Activated CD4-positive, alpha-beta T cell treated with anti-CD3 and anti-CD28 coated beads, Interleukin-2, amount 50 U/mL, for 48 hours (primary cell): ENCODE data around the gene GJA4.
"Not testable (repeated sequence)": the region's sequence is repeated elsewhere in the genome, so short reads cannot be mapped to it uniquely, and the experiment has no call there.

Experiments used
- DNase-seq, 2 experiments: peaks; one replicate each; pipeline ENCODE4 v3.0.0-alpha.2; 2020

The GJA4 gene

GRCh38 chr1:34770891-34771504 is 21.8 kb upstream of the GJA4 start:
- DNase-seq, result no peak

- no peak for DNase-seq
Observed at GRCh38 chr1:34771573-34772371, 21.0 kb upstream of the GJA4 start.

GRCh38 chr1:34773114-34773513 is 19.7 kb upstream of the GJA4 start:
- DNase-seq, result not testable (repeated sequence)

- DNase-seq, result no peak
Observed at GRCh38 chr1:34774957-34775356, 17.8 kb upstream of the GJA4 start.

- no peak for DNase-seq
Observed at GRCh38 chr1:34776911-34777310, 15.9 kb upstream of the GJA4 start.

GRCh38 chr1:34777519-34778321 is 15.1 kb upstream of the GJA4 start:
- no peak for DNase-seq

- DNase-seq, result no peak
Observed at GRCh38 chr1:34778381-34778780, 14.4 kb upstream of the GJA4 start.

GRCh38 chr1:34779005-34779404 is 13.8 kb upstream of the GJA4 start:
- no peak for DNase-seq

- no peak for DNase-seq
Observed at GRCh38 chr1:34779526-34779925, 13.3 kb upstream of the GJA4 start.

GRCh38 chr1:34779962-34780361 is 12.8 kb upstream of the GJA4 start:
- DNase-seq, result no peak

- DNase-seq, result no peak
Observed at GRCh38 chr1:34780528-34780927, 12.3 kb upstream of the GJA4 start.

- peak in 1 of 2 experiments; percentile 20 for DNase-seq
Observed at GRCh38 chr1:34781071-34781843, 11.5 kb upstream of the GJA4 start, which contains the start of gene GJB3. TSS of gene GJB3 (plus strand) at chr1:34781214. CDS start at chr1:34784763, 3,549 bp downstream.

GRCh38 chr1:34781844-34782391 is 10.9 kb upstream of the GJA4 start:
- DNase-seq, result no peak

GRCh38 chr1:34784751-34785221 is 8.0 kb upstream of the GJA4 start:
- DNase-seq, result no peak

GRCh38 chr1:34785231-34785874 is 7.4 kb upstream of the GJA4 start:
- DNase-seq, result no peak

GRCh38 chr1:34785875-34786470 is 6.8 kb upstream of the GJA4 start:
- no peak for DNase-seq

- DNase-seq, result peak; percentile 72 to 76
Observed at GRCh38 chr1:34786521-34787325, 6.1 kb upstream of the GJA4 start.

- no peak for DNase-seq
Observed at GRCh38 chr1:34787461-34788420, 5.1 kb upstream of the GJA4 start.

GRCh38 chr1:34790985-34791384 is 1.8 kb upstream of the GJA4 start:
- DNase-seq, result no peak
